Measurements from ENCODE around the gene PGAM5.

DNA sequence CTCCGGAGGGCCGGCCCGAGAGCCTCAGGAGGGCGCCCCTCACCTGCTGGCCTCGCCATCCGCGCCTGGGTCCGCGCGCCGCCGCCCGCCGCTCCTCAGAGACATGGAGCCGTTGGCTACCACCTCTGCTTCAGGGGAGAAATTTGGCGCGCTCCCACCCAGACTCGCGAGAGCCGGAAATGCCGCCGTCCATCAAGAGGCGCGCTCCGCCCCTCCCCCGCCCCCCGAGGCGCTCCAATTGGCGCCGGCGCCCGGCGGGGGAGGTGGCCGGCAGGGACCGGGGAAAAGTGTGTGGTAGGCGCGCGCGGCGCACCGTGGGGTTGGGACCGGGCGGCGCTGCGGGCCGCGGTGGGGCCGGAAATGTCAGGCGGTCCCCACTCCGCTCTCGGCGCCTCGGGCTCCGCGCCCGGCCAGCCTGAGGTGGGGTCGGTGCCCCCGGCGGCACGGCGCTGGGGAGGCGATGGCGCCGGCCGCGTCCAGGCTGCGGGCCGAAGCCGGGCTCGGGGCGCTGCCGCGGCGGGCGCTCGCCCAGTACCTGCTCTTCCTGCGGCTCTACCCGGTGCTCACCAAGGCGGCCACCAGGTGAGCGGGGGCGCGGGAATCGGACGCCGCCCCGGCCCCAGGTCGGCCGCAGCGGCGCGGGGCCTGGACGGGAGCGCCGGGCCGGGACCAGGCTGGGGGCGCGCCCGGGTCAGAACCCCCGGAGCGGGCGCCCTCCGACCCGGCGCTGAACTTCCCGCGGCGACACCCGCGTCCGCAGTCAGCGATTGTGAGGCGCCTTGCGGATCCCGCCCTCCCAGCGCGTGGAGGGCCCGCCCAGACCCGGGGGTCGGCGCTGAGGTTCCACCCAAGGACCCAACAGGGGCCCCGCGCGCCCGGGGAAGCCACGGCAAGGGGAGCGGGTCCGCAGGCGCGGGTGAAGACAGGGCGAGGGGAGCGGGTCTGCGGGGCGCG, 23.2 kb upstream of the PGAM5 start, which contains the start of the genes POLE and PXMP2:
- TF ChIP-seq, protein P1, sequence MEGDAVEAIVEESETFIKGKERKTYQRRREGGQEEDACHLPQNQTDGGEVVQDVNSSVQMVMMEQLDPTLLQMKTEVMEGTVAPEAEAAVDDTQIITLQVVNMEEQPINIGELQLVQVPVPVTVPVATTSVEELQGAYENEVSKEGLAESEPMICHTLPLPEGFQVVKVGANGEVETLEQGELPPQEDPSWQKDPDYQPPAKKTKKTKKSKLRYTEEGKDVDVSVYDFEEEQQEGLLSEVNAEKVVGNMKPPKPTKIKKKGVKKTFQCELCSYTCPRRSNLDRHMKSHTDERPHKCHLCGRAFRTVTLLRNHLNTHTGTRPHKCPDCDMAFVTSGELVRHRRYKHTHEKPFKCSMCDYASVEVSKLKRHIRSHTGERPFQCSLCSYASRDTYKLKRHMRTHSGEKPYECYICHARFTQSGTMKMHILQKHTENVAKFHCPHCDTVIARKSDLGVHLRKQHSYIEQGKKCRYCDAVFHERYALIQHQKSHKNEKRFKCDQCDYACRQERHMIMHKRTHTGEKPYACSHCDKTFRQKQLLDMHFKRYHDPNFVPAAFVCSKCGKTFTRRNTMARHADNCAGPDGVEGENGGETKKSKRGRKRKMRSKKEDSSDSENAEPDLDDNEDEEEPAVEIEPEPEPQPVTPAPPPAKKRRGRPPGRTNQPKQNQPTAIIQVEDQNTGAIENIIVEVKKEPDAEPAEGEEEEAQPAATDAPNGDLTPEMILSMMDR (IDR thresholded peaks at IDR 0.05; ENCODE audit: low read depth, low read length, poor library complexity, severe bottlenecking), result no peak
- TF ChIP-seq EZH2phosphoT487 (IDR thresholded peaks at IDR 0.05; ENCODE audit: borderline replicate concordance, low read length), result no peak

Measured in DOHH2 (cell line).